IPS DF 4.7 (cell line): Measurements from ENCODE around the gene LOXHD1.

Experiments
- DNase-seq: peaks from one replicate; pipeline ENCODE4 v3.0.0-alpha.2; 2013; ENCODE audit warnings: low spot score; ENCODE audit errors: extremely low read depth

Gene LOXHD1

DNA sequence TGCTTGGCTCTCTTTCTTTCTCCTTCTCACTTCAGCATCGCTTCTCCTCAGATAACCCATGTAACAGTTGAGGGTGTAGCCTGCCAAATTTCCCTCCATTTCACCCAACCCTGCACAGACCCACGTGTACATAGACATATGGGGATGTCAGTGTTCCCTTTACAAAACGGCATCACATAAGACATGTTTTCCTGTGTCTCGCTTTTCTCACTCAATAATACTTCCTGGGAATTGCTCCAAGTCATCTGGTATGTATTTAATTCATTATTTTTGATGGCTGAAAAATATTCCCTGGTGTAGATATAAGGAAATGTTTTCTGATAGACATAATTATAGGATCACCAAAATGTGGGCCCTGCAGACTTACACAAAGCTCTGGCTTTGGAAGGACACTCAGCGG lies 176.8 kb downstream of the LOXHD1 start:
- DNase-seq, result no peak

DNA sequence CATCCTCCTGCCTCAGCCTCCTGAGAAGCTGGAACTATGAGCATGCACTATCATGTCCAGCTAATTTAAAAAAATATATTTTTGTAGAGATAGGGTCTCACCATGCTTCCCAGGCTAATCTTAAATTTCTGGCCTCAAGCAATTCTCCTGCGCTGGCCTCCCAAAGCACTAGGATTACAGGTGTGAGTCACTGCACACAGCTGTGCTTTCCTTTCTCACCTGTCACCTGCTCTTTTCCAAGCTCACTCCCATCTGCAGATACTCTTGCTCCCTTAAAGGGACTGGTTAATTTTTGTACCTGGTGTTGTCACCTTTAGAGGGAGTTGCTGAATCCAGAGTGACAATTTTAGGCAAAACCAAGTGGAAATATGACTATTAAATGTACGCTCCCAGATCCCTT lies 178.2 kb downstream of the LOXHD1 start:
- DNase-seq, result no peak

DNA sequence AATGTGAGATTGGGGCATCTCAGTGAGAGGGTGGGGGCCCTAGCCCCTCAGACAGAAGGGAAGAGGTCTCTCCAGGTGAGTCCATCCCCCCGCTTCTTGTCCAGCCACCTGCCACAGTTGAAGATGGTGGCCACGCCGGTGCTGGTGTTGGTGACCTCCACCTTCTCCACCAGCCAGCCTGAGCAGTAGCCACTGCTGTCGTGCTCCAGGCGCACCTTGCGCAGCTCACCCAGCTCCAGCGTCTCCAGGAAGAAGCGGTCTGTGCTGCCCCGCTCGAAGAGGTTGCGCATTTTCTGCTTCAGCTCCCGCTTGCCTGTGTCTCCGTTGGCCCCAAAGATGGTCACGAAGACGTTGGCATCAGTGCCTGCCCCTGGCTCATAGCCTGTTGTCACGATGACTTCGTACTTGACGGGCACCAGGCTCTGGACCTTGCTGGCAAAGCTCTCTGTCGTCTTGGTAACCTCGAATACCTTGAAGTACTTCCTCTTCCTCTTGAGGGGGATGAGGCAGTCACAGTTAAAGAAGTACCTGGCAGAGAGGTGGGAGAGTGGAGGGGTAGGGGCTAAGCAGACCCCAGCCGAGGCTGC lies 179.5 kb downstream of the LOXHD1 start:
- no peak for DNase-seq

DNA sequence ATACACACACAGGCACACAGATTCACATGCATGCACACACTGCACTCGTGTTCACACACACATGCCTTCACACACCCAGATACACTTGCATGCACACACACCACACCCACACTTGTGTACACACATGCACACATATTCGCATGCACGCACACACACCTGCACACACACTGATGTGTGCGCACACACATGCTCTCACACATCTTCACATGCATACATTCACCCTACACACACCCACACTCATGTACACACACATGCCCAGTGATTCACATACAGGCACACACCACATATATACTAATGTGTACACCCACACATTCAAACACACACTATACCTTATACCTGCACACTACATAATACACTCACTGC lies 181.6 kb downstream of the LOXHD1 start:
- no peak for DNase-seq

DNA sequence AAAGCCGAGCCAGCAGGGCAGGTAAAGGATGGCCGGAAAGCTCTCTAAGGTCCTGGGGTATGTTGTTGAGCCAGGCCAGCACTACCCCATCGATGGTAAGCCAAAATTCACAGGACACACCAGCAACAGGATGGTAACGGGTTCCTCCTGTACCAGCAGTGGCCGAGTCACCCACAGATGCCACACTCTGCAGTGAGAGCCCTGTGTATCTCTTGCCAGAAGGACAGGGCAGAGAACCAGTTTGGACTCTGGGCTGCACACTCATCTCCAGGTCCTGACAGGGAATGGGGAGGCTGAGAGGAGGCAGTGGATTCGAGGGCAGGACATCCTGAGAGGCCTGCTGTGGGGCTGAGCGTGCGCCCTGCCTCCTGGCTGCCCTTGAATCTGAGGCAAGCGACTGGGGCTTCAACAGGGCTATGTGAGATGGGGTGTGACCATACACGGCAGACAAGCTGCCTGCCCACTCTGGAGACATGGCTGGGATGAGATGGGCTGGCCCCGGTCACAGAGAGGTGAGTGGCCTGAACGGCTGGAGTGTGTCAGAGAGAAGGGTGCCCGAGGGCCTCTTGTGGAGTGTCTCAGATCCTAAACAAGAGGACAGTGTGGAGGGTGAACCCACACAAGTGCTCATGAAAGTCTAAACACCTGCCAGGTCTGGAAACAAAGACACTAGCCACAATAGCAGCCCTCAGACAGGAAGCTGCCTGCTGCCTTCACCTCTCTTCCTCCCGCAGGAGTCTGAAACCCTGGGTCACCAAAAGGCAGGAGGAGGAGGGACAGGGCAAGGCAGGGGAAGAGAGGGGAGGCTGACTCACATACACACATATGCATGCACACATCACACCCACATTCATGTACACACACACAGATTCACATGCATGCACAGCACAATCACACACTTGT lies 182.3 kb downstream of the LOXHD1 start:
- DNase-seq, result no peak

DNA sequence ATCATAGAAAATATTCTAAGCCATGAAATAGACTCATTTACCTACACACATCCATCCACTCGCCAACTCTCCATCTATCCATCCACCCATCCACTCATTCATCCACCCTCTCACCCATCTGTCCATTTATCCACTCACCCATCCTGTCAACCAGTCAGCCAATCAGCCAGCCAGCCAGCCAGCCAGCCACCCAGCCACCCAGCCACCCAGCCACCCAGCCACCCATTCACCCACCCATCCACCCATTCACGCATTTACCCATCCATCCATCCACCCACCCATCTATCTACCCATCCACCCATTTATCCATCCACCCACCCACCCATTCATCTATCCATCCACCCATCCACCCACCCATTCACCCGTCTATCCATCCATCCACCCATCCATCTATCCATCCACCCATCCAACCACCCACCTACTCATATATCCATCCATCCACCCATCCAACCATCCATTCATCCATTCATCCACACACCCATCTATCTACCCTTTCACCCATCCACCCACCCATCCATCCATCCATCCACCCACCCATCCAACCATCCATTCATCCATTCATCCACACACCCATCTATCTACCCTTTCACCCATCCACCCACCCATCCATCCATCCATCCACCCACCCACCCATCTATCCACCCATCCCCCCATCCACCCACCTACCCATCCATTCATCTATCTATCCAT lies 185.1 kb downstream of the LOXHD1 start:
- DNase-seq, result no peak

DNA sequence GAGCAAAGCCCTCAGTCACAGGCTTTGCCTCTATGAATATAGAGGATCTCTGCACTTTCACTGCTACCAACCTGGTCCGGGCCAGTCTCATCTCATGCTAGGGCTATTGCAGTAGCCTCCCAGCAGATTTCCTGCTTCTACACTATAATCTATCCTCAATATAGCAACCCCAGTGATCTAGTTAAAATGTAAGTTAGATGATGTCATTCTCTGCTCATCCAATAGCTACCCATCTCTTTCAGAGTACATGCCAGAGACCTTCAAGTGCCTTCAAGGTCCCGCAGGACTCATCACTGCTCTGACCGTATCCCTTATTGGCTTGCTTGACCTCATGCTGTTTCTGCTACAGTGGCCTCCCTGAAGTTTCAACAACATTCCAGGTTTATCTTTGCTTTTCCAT lies 186.3 kb downstream of the LOXHD1 start:
- DNase-seq, result no peak

DNA sequence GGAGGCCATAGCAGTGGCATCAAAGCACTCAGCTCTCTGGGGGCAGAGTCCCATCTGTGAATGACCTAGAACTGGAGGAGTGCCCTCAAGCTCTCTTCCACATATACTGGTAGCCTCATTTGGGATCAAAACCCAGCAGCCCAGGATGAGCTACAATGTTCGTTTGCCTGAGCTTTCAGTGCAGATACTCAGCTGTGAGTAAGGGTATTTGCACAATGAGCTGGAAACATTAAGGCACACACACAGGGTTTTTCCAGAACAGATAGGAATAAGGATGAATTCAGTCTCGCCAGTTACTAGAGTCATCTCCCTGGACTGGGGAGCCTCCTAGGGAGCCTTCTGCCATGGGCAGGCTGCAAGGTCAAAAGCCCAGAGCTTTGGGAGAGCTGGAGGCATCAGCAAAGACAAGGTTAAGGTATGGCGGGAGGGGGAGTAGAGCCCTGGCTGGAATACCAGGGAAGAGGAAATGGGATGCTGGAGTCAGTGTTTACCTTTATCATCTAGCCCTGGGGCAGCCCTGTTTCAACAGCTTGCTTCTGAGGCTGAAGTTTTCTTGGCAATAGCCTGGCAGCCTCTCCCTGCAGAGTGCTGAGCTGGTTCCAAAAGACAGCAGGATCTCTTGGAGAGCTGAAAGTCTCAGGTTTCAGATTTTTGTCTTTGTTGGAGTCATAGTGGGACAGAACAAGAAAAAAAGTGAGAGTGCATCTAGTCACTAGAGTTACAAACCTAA lies 187.7 kb downstream of the LOXHD1 start:
- no peak for DNase-seq

DNA sequence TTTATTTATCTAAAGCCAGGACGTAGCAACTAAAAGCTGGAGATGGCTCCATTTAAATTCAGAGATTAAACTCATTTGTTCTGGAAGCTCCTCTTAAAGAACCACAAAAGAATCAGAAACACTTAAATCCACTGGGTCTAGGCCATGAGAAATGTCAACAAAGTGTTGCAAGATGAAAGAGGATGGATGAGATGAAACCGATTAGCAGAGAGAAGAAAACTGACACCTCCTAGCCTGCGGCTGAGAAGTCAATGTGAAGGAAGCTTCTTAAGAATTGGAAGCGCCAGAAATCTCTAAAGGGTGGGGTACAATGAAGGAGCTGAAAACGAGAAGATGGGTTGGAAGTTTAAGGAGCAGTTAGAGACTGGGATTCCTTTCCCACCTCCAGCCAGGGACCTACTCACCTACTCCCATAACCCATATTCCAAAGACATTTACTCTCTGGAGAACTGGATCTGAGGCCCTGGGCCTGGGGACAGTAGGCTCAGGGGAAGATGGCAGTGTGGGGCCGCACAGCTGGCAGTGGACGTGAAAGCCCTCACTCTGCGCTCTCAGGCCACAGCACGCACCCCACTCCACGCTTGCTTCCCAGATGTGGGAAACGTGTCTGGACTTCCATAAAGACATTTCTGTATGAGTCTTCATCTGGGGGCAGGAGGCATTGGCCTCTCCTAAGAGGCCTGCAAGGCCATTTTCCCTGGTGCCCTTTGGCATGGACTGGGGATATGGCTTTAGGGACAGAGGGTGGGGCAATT lies 188.4 kb downstream of the LOXHD1 start:
- DNase-seq, result no peak

DNA sequence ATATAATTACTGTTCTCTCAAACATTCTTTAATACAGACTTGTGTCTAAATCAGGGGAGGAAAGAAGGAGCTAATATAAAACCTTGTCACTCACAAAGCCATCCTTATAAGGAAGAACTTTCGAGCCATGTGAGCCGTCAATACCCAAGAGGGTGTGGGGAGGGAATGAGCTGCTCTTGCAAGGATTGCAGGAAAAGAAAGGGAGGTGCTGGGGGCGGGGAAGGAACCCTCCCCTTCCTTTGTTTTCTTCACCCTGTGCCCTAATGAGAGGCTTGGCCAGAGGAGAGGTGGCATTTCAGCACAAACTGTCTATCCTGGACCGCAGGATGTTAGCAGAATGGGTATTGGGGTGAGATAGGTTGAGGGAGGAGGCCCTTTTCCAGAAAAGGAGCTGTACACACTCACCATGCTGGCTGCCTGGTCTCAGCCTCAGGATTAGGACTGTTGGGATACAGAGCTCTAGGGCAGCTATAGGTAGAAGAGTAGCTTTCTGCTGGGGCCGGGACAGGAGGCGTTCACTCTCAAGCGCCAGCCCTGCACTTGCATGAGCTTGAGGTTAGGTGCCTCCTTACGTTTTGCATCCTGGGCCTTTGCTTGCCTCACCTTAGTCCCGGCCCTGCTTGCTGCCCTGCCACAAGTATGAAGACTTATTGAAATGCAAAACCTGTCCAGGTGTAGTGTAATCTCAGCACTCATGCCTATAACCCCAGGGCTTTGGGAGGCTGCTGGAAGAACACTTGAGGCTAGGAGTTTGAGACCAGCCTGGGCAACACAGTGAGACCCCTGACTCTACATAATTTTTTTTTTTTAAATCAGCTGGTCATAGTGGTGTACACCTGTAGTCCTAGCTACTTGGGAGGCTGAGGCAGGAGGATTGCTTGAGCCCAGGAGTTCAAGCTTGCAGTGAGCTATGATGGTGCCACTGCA lies 190.5 kb downstream of the LOXHD1 start:
- DNase-seq, result no peak

DNA sequence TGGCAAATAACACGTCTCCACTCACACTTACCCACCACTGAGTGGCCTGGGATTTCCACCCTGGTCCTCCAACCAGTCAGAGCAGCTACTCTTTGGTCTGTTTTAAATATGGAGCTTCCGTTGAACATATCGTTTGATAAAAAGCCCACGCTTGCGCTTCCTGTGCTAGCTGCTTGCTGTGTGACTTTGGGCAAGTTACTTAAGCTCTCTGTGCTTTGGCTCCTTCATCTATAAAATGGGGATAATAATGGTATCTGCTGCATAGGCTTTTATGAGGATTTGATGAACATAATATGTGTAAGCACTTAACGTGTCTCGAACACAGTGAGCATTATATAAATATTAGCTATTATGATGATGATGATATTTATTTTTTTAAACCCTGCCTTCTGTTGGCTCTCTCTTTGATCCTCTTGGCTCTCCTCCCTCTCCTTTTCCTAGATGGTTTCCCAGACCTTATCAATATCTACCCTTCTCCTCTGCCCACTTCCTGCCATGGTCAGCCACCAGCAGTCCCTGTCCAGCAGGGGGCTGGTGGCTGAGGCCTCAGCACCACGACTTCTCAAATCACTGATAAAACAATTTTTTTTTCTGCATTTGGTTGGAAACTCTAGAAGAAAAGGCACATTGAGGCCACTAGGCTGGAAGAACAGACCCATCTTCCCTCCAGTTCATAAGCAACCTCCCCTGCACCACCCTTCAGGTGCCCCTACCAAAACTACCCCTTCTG lies 191.9 kb downstream of the LOXHD1 start:
- DNase-seq, result no peak

DNA sequence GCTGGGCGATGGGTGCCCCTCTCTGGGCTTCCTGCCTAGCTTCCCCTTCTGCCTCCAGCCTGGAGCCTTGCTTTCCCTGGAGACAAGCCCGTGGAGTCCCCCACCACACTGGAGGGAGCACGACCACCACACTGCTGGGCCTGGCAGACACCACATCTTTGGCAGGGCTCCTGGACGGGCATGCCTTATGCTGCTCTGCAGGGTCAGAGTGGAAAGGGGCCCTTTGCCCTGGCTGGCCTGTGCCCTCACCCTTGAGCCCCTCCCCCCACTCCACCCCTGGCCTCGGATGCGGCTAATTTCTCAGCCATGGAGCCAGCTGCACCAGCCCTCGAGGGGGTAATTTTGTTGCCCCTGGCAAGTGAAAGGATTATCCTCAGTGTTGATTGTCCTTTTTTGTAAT lies 194.5 kb downstream of the LOXHD1 start:
- no peak for DNase-seq

DNA sequence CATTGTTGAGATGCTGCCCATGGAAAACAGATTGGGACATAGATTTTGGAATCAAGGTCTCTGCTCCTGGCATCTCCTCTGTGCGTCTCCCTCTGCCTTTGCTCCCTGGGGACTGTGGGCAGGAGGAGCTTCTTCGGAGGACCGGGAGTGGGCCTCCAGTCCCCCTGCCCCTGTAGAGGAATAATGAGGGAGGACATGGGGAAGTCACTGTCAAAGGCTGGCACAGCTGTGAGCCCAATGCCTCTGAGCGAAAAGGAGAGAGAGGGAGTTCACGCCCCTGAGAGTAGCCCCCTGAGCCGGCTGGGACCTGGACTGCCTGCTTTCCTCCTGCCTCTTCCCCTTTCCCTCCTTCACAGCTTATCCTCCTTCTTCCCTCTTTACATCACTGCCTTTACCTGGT lies 195.0 kb downstream of the LOXHD1 start:
- no peak for DNase-seq

DNA sequence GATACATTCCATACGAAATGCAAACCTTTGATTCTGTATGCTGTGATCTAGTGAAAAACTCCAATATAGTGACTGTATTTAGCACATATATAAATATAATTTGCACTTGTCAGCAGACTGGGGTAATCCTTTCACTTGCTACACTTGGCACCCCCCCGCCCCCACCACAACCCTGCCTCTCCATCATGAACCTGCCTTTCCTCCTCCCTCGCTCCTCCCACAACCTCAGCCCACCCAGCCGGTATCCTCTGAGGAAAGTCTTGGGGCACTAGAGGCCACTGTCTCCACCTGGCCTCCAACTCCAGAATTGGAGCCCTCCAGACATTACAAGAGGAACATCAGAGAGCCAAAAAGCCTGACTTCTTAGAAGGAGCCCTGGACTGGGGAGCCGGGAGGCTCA lies 196.3 kb downstream of the LOXHD1 start:
- DNase-seq, result no peak

DNA sequence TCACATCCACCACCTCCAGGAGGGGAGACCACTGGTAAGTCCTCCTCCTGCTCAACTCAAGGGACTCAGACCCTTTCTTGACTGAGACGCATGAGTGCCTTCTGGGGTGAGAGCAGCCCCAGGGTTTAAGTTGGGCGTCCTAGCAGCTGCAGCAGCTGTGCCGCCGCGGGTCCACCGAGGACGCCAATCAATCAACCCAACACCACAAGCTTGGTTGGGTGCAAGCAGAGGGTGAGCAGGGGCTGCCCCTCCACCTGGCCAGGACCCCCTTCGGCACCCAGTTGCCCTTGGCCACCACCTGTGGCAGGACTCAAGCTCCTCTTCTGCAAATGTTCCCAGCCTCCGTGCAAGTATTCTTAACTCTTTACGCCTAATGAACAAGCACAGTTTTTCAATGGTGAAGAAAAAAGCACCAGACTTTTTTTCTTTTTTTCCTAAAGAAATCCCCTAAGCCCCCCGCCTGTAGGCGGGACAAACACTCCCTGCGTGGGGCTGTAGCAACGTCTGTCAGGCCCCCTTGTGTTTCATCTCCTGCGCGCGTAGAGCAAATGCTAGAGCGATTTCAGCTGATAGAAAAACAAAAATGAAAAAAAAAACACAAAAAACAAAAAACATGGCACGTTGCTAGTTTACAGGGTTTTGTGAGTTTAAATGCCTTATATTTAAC lies 197.1 kb downstream of the LOXHD1 start:
- DNase-seq, result no peak

DNA sequence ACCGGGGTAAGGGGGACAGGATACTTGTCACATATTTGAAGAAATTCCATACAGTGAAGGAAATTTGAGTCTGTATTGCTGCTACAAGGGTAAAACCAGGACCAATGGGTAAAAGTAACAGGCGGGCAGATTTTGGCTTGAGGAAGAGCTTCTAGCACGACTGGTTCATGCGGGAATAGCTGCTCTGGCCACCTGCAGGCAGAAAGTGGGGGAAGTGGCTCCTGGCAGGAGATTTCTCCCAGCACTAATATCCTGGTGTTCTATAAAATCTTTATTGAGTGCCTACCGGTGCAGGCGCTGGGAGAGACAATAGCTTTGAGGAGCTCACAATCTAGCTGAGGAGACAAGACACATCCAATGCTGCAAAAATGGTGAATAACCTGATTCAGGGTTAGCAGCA lies 198.5 kb downstream of the LOXHD1 start:
- DNase-seq, result no peak

DNA sequence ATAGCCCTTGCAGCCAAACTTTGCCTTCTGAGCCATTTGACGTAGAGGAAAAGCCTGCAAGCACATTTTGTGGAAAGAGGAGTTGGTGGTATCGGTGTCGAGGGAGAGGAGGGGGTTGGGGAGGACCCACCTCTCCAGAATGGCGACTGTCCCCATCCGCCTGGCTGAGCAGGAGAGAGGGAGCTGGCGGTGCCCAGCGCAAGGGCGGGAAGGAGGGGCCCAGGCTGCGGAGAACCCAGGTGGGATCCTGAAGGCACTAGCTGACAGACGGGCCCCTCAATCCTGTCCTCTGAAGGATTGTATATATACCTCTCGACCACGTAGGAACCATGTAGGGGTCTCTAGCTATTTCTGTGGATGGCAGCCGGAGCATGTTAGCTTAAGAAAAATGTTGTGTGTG lies 200.3 kb downstream of the LOXHD1 start:
- no peak for DNase-seq

DNA sequence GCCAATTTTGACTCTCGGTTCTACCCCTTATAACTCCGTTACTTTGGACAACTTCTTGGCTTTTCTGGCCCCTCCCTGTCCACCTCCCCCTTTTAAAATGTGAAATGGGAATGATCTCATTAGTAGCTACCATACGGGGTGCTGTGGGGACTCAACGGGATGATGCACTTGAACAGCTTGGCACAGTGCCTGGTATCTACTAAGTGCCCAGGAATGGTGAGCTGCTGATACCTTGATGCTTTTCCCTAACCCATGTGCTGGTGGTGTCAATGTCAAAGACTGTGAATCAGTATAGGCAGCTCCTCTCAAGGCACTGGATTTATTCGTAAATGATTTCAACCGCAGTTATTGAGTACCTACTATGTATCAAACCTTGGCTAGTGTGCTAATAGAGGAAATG lies 204.2 kb downstream of the LOXHD1 start:
- no peak for DNase-seq

DNA sequence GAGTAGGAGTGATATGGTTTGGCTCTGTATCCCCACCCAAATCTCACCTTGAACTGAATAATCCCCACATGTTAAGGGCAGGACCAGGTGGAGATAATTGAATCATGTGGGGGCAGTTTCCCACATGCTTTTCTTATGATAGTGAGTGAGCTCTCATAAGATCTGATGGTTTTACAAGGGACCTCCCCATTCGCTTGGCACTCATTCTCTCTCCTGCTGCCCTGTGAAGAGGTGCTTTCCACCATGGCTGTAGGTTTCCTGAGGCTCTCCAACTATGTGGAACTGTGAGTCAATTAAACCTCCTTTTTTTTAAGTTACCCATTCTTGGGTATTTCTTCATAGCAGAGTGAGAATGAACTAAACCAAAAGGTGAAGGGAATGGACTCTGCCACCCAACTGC lies 207.5 kb downstream of the LOXHD1 start:
- no peak for DNase-seq
